Ammon's horn (tissue), 1 donor: ENCODE data around the gene GLRA3.
"Not testable (repeated sequence)": the region's sequence is repeated elsewhere in the genome, so short reads cannot be mapped to it uniquely, and the experiment has no call there.

Experiments used
- DNase-seq: peaks from one replicate; pipeline ENCODE4 v3.0.0-alpha.2; 2016; ENCODE audit warnings: low spot score

GLRA3 gene

DNA sequence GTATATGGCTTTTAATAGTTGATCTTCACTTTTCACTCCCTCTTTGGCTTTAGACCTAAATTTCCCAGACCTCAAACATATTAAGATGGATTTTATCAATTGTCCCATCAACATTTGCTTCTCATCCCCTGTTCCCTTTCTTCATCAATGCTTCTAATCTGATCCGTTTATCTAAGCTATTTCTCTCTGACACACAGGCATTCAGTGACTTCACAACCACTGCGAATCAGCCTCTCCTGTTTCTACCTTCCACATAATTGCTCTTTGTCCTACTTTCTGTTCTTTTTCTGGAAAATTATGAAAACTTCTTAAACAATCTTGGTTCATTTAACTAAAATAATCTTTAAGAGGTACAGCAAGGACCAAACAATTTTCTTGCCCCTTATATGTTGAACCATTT lies 115.2 kb downstream of the GLRA3 start:
- DNase-seq, result no peak

GRCh38 chr4:174713181-174713580 lies 115.9 kb downstream of the GLRA3 start:
- DNase-seq, result no peak

- no peak for DNase-seq
These were observed 119.5 kb downstream of the GLRA3 start for GRCh38 chr4:174709526-174709925.

GRCh38 chr4:174708381-174708780 lies 120.7 kb downstream of the GLRA3 start:
- no peak for DNase-seq

DNA sequence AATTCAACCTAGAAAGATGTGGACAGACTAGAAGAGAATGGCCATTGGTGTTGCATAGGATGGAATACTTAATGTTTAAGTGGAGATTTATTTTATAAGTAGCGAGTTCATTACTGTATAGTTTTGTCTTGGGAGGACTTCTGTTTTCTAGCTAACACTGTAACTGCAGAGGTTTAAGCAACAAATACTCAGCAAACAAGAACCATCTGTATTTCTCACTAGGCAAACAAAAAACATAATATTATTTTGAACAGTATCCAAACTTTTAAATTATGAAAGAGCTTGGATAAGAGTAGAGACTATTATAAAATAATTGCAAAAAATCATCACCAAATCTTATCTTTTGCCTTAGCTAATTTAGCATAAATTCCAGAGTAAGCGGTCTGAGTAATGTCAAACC lies 121.1 kb downstream of the GLRA3 start:
- no peak for DNase-seq

GRCh38 chr4:174707051-174707676 lies 121.9 kb downstream of the GLRA3 start:
- DNase-seq, result no peak

- no peak for DNase-seq
These were observed 126.0 kb downstream of the GLRA3 start for GRCh38 chr4:174702979-174703478.

DNA sequence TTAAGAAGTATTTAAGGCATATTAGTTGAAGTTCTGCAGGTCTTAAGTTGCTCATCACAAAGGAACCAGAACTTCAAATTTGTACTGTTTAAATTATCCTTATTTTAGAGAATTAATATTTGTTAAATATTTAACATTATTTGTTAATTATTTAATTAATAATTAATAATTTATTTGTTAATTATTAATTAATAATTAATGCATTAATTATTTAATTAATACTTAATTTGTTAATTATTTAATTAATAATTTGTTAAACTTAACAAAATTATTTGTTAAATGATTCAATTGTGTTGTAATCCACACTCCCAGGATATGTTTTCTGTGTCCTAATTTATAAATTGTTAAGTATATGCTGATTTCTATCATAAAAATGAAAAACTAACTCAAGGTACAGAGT lies 129.4 kb downstream of the GLRA3 start:
- DNase-seq, result no peak

DNA sequence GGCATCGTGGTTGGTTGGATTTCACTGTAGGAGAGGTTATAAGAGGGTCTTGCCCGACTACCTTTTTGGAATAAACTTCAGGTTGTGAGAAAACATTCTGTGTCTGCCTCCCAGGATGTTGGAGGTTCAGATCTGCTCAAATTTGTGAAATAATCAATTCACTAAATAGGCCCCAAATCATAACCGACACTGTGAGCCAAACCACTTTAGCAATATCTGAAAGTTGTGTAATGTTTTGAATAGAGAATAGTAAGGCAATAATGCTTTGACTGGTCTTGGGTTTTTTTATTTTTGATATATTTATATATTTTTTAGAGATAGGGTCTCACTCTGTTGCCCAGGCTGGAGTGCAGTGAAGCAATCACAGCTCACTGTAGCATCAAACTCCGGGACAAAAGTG lies 131.2 kb downstream of the GLRA3 start:
- DNase-seq, result no peak

DNA sequence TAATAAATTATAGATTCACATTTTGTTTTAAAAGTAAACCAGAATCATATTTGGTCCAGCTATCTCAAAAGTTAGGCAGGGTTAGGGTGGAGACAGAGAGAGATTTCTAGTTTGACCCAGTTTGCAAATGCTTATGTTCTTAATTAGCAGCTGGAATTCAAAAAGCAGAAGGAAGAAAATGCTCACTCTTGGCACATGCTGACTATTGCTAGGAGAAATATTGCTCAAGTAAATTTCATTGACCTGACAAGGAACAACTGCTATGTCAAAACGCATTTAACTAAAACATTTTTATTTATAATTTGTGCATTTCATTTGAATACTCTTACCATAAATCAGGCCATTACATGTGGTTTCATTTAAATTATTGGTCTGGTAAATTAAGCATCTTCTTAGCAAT lies 131.8 kb downstream of the GLRA3 start:
- DNase-seq, result no peak

GRCh38 chr4:174696657-174697056 lies 132.4 kb downstream of the GLRA3 start:
- DNase-seq, result no peak

- not testable (repeated sequence) for DNase-seq
These were observed 137.2 kb downstream of the GLRA3 start for GRCh38 chr4:174691876-174692275.

- no peak for DNase-seq
These were observed 138.4 kb downstream of the GLRA3 start for GRCh38 chr4:174690665-174691064.

GRCh38 chr4:174689618-174690017 lies 139.4 kb downstream of the GLRA3 start:
- DNase-seq, result no peak

DNA sequence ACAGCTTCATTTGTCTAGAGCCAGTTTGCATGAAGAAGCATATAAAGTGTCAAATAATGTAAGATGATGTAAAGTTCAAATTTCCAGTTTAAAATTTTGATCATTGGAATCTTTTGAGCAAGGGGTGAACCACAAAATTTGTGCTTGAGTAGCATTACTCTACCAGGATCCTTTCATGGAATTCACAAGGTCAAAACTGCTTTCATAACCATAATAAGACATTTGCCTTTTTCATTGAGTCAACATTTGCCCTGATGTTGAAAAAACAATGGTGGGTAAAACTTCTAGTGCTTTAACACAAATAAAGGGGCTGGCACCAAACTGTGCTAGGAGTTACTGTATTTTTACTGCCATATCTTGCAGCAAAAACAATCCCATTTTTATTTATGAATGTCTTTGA lies 142.2 kb downstream of the GLRA3 start:
- no peak for DNase-seq

DNA sequence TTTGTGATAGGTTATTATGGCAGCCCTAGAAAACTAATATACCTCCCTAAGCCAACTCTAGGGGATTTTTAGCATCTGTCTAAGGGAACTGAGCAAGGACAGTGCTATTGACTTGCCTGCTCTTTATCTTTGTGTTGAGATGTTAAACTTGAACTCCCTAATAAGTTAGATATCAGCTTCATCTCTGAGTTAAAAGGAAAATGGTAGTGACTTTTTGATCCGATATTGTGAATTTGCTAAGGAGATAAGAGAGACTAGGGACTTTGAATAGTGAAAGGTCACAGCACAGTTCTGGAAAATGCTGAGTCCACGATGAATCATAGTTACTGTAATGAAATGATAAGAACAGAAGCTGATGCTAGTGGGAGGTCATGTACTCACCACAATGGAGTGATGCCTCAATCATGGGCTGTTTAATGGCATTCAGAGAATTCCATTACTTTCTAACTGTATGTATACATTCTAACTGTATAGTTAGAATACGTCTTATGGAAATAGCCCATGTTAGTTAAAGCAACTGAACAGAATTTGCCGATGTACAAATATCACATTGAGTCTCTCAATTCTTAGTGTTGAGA lies 147.2 kb downstream of the GLRA3 start:
- no peak for DNase-seq

- no peak for DNase-seq
These were observed 154.7 kb downstream of the GLRA3 start for GRCh38 chr4:174674305-174674840.

DNA sequence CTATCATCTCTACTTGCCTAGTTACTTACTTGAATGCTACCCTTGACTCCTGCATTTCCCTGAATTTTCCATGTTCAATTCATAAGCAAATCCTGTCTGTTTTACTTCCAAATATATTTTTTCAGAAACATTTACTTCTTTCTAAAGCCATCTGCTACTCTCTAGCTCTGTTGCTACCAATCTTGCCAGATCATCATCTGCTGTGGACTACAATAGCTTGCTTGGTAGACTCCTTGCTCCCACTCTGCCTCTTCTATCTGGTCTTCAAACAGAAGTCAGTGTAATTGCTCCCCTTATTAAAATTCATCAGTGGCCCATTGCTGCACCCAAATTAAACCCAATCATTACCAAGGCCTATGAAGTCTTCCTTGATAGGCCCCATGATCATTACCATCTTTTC lies 155.2 kb downstream of the GLRA3 start:
- no peak for DNase-seq

DNA sequence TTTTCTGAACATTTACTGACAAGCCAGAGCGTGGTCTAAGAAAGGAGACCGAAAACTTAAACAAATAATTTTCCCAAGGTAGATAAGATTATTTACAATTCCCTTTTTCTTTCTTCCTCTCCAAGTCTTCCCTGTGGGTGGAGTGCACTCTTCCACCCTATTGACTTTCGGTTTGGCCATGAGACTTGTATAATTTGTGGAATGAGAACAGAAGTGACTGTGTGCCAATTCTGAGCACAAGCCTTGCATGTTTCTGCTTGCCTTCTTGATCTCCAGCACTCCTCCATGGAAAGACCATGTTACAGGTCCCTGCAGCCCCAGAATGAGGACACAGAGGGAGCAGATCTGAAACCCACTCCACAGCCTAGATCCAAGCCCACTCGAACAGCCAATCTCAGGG lies 156.8 kb downstream of the GLRA3 start:
- DNase-seq, result no peak

DNA sequence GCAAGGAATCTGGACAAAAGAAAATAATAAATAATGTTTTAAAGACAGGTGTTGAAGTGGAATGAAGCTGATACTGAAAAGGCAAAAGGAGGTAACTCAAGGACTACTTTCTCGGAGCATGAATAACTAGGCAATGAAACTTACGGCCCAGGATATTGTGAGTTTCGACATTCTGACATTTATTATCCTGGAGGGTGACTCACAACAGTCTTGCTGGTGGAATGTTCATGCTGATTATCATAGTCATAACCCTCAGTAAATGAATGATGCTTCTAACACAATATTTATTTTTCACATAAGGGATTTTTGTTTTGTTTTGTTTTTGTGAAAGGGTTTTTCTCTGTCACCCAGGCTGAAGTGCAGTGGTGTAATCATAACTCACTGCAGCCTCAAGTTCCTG lies 159.8 kb downstream of the GLRA3 start:
- DNase-seq, result no peak

DNA sequence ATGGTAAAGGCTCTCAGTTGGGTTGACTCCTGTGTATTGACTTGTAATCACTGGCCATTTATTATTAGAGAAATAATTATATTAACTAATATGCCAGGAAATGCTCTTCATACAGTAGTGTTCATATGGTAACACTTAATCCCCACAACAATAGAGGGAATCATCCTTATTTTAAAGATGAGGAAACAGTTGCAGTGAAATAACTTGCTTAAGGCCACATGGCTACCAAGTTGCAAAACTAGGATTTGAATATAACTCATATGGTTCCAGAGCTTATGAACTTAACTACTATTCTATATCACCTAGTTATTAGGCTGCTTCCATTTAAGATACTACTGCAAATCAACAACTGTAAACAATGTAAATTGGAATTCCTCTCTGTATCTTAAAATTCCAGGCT lies 163.2 kb downstream of the GLRA3 start:
- DNase-seq, result no peak

GRCh38 chr4:174663216-174663615 lies 165.8 kb downstream of the GLRA3 start:
- DNase-seq, result no peak

GRCh38 chr4:174658246-174658645 lies 170.8 kb downstream of the GLRA3 start:
- no peak for DNase-seq

- DNase-seq, result no peak
These were observed 171.6 kb downstream of the GLRA3 start for GRCh38 chr4:174657472-174657871.
